IMR-90 (cell line): ENCODE data around the gene CXorf49B. TPM values are rescaled to one million over a fixed set of nuclear protein-coding genes. Genes with fewer than 3 reads are reported as not detected.

ENCODE experiments used
- ATAC-seq: fragments of 200-7000 bp; cut with Tn5 transposase; 2 replicates; pipeline ENCODE4 v1.9.1; 2020; ENCODE audit warnings: low read depth, mild to moderate bottlenecking, moderate library complexity
- BruUV-seq: library from RNA; stranded (reverse); fragments of 400-500 nt; replicated peaks from 2 replicates; lab custom pipeline; 2021; lab: Mats Ljungman, UMichigan
- CTCF ChIA-PET: fragments of 300-600 bp; formaldehyde crosslinking; extraction: SDS; loops from one replicate; lab custom pipeline; 2021; ENCODE audit warnings: antibody characterized with exemption; lab: Yijun Ruan, JAX
- POLR2A ChIA-PET: fragments of 300-600 bp; sonication (Branson Sonifier 250); formaldehyde crosslinking; loops from one replicate; lab custom pipeline; 2022; ENCODE audit warnings: antibody characterized with exemption; ENCODE audit not compliant: unreplicated experiment; lab: Charles Lee
- DNase-seq: peaks from one replicate; pipeline ENCODE4 v3.0.0; 2013
- H2AFZ ChIP-seq: replicated peaks from 2 replicates; pipeline ENCODE3; 2013; ENCODE audit warnings: low read length, mild to moderate bottlenecking; ENCODE audit not compliant: poor library complexity
- H2AK5ac ChIP-seq: 2 replicates; pipeline ENCODE4 v1.6.1; 2013; ENCODE audit warnings: low read depth, low read length, inconsistent platforms
- H2AK9ac ChIP-seq: replicated peaks from 2 replicates; pipeline ENCODE3; 2013; ENCODE audit warnings: mild to moderate bottlenecking, low read depth, low read length, moderate library complexity; ENCODE audit not compliant: poor library complexity
- H2BK120ac ChIP-seq: 2 replicates; pipeline ENCODE4 v1.6.1; 2013; ENCODE audit warnings: low read depth, low read length, inconsistent platforms
- H2BK15ac ChIP-seq: 3 replicates; pipeline ENCODE4 v1.6.1; 2013; ENCODE audit warnings: low read depth, low read length, inconsistent platforms
- H2BK20ac ChIP-seq: 2 replicates; pipeline ENCODE4 v1.6.1; 2013; ENCODE audit warnings: low read depth, mild to moderate bottlenecking, inconsistent platforms, low read length, moderate library complexity
- H2BK5ac ChIP-seq: 2 replicates; pipeline ENCODE4 v1.6.1; 2013; ENCODE audit warnings: mild to moderate bottlenecking, low read depth, low read length, inconsistent platforms; ENCODE audit not compliant: poor library complexity, severe bottlenecking
- H3K14ac ChIP-seq: replicated peaks from 2 replicates; pipeline ENCODE4 v1.6.1; 2013; ENCODE audit warnings: low read depth, low read length, inconsistent platforms
- H3K18ac ChIP-seq: 2 replicates; pipeline ENCODE4 v1.6.1; 2013; ENCODE audit warnings: low read depth, low read length, control low read depth
- H3K23ac ChIP-seq: 2 replicates; pipeline ENCODE4 v1.6.1; 2013; ENCODE audit warnings: low read depth, low read length, inconsistent platforms
- H3K27ac ChIP-seq: 2 replicates; pipeline ENCODE4 v1.5.1; 2013; ENCODE audit warnings: mild to moderate bottlenecking, control low read depth, low read length; ENCODE audit not compliant: insufficient read depth
- H3K27me3 ChIP-seq: 2 replicates; pipeline ENCODE4 v1.6.1; 2013; ENCODE audit warnings: low read length; ENCODE audit not compliant: control insufficient read depth, insufficient read depth
- H3K36me3 ChIP-seq: 2 replicates; pipeline ENCODE4 v1.6.1; 2013; ENCODE audit warnings: low read length, mixed read lengths; ENCODE audit not compliant: control insufficient read depth, insufficient read depth
- H3K4ac ChIP-seq: 2 replicates; pipeline ENCODE4 v1.6.1; 2013; ENCODE audit warnings: low read depth, low read length, inconsistent platforms
- H3K4me1 ChIP-seq: 2 replicates; pipeline ENCODE4 v1.6.1; 2013; ENCODE audit warnings: low read length, mixed read lengths; ENCODE audit not compliant: control insufficient read depth, insufficient read depth
- H3K4me2 ChIP-seq: 2 replicates; pipeline ENCODE4 v1.6.1; 2013; ENCODE audit warnings: low read depth, mild to moderate bottlenecking, control low read depth, low read length, moderate library complexity
- H3K4me3 ChIP-seq: 2 replicates; pipeline ENCODE4 v1.5.1; 2013; ENCODE audit warnings: low read depth, mild to moderate bottlenecking, control low read depth, low read length, moderate library complexity; ENCODE audit not compliant: insufficient read depth
- H3K56ac ChIP-seq: 2 replicates; pipeline ENCODE4 v1.6.1; 2013; ENCODE audit warnings: low read length, inconsistent platforms; ENCODE audit not compliant: insufficient read depth; ENCODE audit errors: extremely low read depth
- H3K79me1 ChIP-seq, 2 experiments: 2 replicates each; pipeline ENCODE4 v1.6.1; 2013; ENCODE audit warnings: low read length in 2 of 2, inconsistent platforms in 1 of 2, low read depth in 1 of 2
- H3K9ac ChIP-seq: 2 replicates; pipeline ENCODE4 v1.6.1; 2013; ENCODE audit warnings: low read depth, low read length, control low read depth
- H3K9me1 ChIP-seq: 2 replicates; pipeline ENCODE4 v1.6.1; 2013; ENCODE audit warnings: low read length, inconsistent platforms; ENCODE audit not compliant: insufficient read depth
- H3K9me3 ChIP-seq: 2 replicates; pipeline ENCODE4 v1.6.1; 2013; ENCODE audit warnings: low read length; ENCODE audit not compliant: control insufficient read depth, insufficient read depth
- H4K20me1 ChIP-seq: 2 replicates; pipeline ENCODE4 v1.6.1; 2013; ENCODE audit warnings: low read length, inconsistent platforms; ENCODE audit not compliant: insufficient read depth
- H4K5ac ChIP-seq: 2 replicates; pipeline ENCODE4 v1.6.1; 2013; ENCODE audit warnings: mild to moderate bottlenecking, low read depth, low read length, control low read depth
- H4K8ac ChIP-seq, 2 experiments: 2 replicates each; pipeline ENCODE4 v1.6.1; 2013; ENCODE audit warnings: low read depth in 2 of 2, low read length in 2 of 2, control low read depth in 1 of 2, inconsistent platforms in 1 of 2
- H4K91ac ChIP-seq: 2 replicates; pipeline ENCODE4 v1.6.1; 2013; ENCODE audit warnings: low read depth, low read length, inconsistent platforms; ENCODE audit not compliant: insufficient read depth
- BHLHE40 ChIP-seq: fragments of 150-350 bp; IDR thresholded peaks from 2 replicates; pipeline ENCODE4 v1.6.1; 2016; ENCODE audit warnings: mild to moderate bottlenecking, low read depth, low read length
- CEBPB ChIP-seq: IDR thresholded peaks from 2 replicates; pipeline ENCODE4 v1.6.1; 2012; ENCODE audit warnings: low read depth, low read length, improper control_type of control experiment
- CHD1 ChIP-seq: IDR thresholded peaks from 2 replicates; pipeline ENCODE4 v1.6.1; 2012; ENCODE audit warnings: low read depth, low read length, improper control_type of control experiment
- CTCF ChIP-seq: conservative IDR thresholded peaks from 2 replicates; pipeline ENCODE4 v1.5.1; 2012; ENCODE audit warnings: mild to moderate bottlenecking, low read depth, low read length, improper control_type of control experiment
- ELK1 ChIP-seq: fragments of 150-350 bp; IDR thresholded peaks from 2 replicates; pipeline ENCODE4 v1.6.1; 2016; ENCODE audit warnings: low read depth, mild to moderate bottlenecking, low read length, moderate library complexity, borderline replicate concordance
- FOS ChIP-seq: fragments of 150-350 bp; IDR thresholded peaks from 2 replicates; pipeline ENCODE4 v1.6.1; 2016; ENCODE audit warnings: low read depth, low read length
- MAFK ChIP-seq: IDR thresholded peaks from 2 replicates; pipeline ENCODE4 v1.6.1; 2012; ENCODE audit warnings: low read depth, low read length, improper control_type of control experiment
- MXI1 ChIP-seq: IDR thresholded peaks from 2 replicates; pipeline ENCODE4 v1.6.1; 2012; ENCODE audit warnings: low read depth, mild to moderate bottlenecking, low read length, moderate library complexity, borderline replicate concordance
- NFE2L2 ChIP-seq: fragments of 150-350 bp; IDR thresholded peaks from 2 replicates; pipeline ENCODE4 v1.6.1; 2016; ENCODE audit warnings: low read depth, mild to moderate bottlenecking, low read length
- POLR2A ChIP-seq: IDR thresholded peaks from 2 replicates; pipeline ENCODE4 v1.6.1; 2012; ENCODE audit warnings: mild to moderate bottlenecking, low read depth, low read length
- RAD21 ChIP-seq: IDR thresholded peaks from 2 replicates; pipeline ENCODE4 v1.6.1; 2012; ENCODE audit warnings: low read length, improper control_type of control experiment
- RFX5 ChIP-seq: IDR thresholded peaks from 2 replicates; pipeline ENCODE4 v1.8.0; 2012; ENCODE audit warnings: low read depth, mild to moderate bottlenecking, low read length, moderate library complexity
- SMC3 ChIP-seq: fragments of 150-350 bp; IDR thresholded peaks from 2 replicates; pipeline ENCODE4 v1.6.1; 2016; ENCODE audit warnings: low read depth, mild to moderate bottlenecking, antibody characterized with exemption, low read length, moderate library complexity
- WGBS, 2 experiments: methylation state at CpG; one replicate each; pipeline versions ENCODE4 v1.1.5 to v1.1.7; 2013; ENCODE audit warnings: missing lambda C conversion rate in 2 of 2; ENCODE audit not compliant: insufficient read length in 1 of 2; ENCODE audit errors: extremely low coverage in 2 of 2; 5-methylcytosine and 5-hydroxymethylcytosine counted together
- dilution Hi-C: fragments of 300-500 bp; cut with HindIII; formaldehyde crosslinking; loops from one replicate; pipeline ENCODE4 v1.14.3; 2018; ENCODE audit warnings: low sequenced_read_pairs; ENCODE audit not compliant: unreplicated experiment
- in situ Hi-C: fragments of 300-500 bp; cut with MboI; formaldehyde crosslinking; loops from 3 replicates; pipeline ENCODE4 v1.14.3; 2019; ENCODE audit warnings: low sequenced_read_pairs, inconsistent platforms, mixed read lengths
- intact Hi-C: fragments of 100-400 bp; cut with micrococcal nuclease; formaldehyde crosslinking; loops from 2 replicates; pipeline ENCODE4 v1.10.0; 2022
- polyA plus RNA-seq, 3 experiments: library from polyadenylated mRNA; depleted of rRNA; stranded (reverse); fragments of >200 nt; gene quantifications; 2 replicates each; pipeline ENCODE4 v1.2.3, GENCODE V29; 2012; ENCODE audit warnings: low replicate concordance in 1 of 3
- total RNA-seq: library from RNA; depleted of rRNA; stranded (reverse); fragments of >200 nt; gene quantifications from 2 replicates; pipeline ENCODE4 v1.2.3, GENCODE V29; 2012
- TF ChIP-seq, protein P1 (sequence below): fragments of 150-350 bp; IDR thresholded peaks from 2 replicates; pipeline ENCODE4 v1.6.1; 2017; ENCODE audit warnings: mild to moderate bottlenecking, antibody characterized with exemption, low read length, low read depth

The CXorf49B gene
- total and polyA plus RNA-seq, 2 of the 4 experiments (the other 2 are of a cell fraction) = not detected

DNA sequence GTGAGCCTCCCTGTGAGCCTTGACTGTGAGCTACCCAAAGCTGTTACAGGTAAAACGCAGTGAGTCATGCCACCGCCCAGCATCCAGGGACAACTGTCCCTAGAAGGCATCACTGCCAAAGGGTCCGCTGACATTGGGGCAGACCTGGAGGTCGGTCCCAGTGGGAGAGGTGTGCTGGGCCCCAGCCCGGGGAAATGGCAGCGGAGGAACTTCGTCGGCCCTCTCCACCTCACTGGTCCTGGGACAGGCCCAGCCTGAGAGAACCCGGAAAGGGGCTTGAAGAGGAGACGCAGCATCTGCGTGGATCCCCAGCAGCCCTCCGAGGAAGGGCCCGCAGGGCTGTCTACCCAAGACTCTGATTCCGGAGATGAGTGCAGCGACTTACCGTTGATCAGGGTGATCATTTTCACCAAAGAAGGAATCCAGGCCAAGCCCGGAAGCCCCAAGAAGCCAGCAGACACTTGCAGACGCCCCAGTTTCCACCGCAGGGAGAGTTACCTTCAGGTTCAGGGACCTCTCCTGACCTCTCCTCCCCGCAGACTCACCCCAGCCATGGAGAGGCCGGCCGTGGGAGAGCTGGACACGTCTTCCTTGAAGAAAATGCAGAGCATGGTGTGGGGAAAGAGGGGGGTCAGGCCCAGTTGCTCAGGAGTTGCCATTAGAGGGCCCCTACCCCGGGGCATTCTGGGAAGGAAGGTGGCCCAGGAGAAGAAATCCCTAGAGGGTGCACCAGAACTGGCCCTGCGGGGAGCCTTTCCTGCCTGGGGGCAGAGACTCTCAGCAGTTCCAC is 51.2 kb downstream of the CXorf49B start:
- BruUV-seq = no TSS peak
- H4K20me1 ChIP-seq = no peaks in the 10 kb centered on the region
- dilution Hi-C loops (no loop called here), in situ Hi-C loops (no loop called here), intact Hi-C loops (no loop called here)
- H2BK15ac ChIP-seq = no peak overlapping the region
- H2BK120ac ChIP-seq = no peak overlapping the region
- no peak for TF ChIP-seq CEBPB
- no peak for TF ChIP-seq MAFK
- TF ChIP-seq NFE2L2 = no peak
- no peak for TF ChIP-seq MXI1
- no peak for TF ChIP-seq CHD1
- no peak for TF ChIP-seq SMC3
- no peak for TF ChIP-seq RFX5
- TF ChIP-seq CTCF = no peak
- TF ChIP-seq, protein P1, sequence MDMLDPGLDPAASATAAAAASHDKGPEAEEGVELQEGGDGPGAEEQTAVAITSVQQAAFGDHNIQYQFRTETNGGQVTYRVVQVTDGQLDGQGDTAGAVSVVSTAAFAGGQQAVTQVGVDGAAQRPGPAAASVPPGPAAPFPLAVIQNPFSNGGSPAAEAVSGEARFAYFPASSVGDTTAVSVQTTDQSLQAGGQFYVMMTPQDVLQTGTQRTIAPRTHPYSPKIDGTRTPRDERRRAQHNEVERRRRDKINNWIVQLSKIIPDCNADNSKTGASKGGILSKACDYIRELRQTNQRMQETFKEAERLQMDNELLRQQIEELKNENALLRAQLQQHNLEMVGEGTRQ = no peak
- no peak for TF ChIP-seq FOS
- no peak for TF ChIP-seq ELK1
- no peak for TF ChIP-seq BHLHE40
- no peak for TF ChIP-seq RAD21
- TF ChIP-seq POLR2A = no peak
- H3K9ac ChIP-seq = no peak overlapping the region
- DNase-seq (no peak), ATAC-seq (no peak)
- no peak overlapping the region for H3K14ac ChIP-seq
- H3K18ac ChIP-seq = no peak overlapping the region
- H3K36me3 ChIP-seq = no peaks in the 10 kb centered on the region
- H3K4me1 ChIP-seq = no peaks in the 10 kb centered on the region
- no peaks in the 10 kb centered on the region for H3K9me3 ChIP-seq
- no peak overlapping the region for H3K4ac ChIP-seq
- no peak overlapping the region for H2BK5ac ChIP-seq
- H2AK9ac ChIP-seq = no peak overlapping the region
- no peak overlapping the region for H2AFZ ChIP-seq
- H3K27me3 ChIP-seq = peaks cover 2% of the 10 kb centered on the region; the same call in 1 of the 2 replicates
- POLR2A ChIA-PET = no interaction called here
- no peak overlapping the region for H3K27ac ChIP-seq
- WGBS, 2 experiments = 89% methylated on average over 5 of the region's 25 CpGs; no CpG with 5 or more reads in 1 of the 2 experiments
- H4K8ac ChIP-seq = no peak overlapping the region
- H2BK20ac ChIP-seq = no peak overlapping the region
- no peak overlapping the region for H4K5ac ChIP-seq
- H3K9me1 ChIP-seq = no peaks in the 10 kb centered on the region
- no peak overlapping the region for H3K4me2 ChIP-seq
- no peak overlapping the region for H3K56ac ChIP-seq
- CTCF ChIA-PET = no interaction called here
- H4K91ac ChIP-seq = no peak overlapping the region
- H2AK5ac ChIP-seq = no peak overlapping the region
- no peaks in the 10 kb centered on the region for H3K79me1 ChIP-seq
- no peak overlapping the region for H3K4me3 ChIP-seq
- H3K23ac ChIP-seq = no peak overlapping the region
